Measurements from ENCODE around the gene CACHD1.

CACHD1 gene

DNA sequence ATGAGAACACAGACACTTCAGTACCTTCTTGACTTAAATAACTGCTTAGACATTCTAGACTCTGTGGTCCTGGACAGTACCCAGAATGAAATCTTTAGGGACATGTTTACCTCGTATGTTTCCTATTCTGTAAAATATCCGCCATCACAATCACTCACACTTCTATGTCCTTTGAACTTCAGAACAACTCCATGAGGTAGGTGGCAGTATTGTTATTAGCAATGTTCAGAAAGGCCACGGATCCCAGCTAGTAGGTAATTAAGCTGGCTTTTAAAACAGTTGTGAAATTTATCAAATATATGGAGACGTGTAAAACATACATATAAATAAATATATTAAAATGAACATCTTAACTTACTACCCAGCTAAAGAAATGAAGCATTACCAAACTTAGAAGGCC lies 83.4 kb downstream of the CACHD1 start:
- peaks cover 0 to 22% (median 6%) of the 10 kb centered on the region in 5 donors for H3K4me1 ChIP-seq (ENCODE audit: control insufficient read depth in 5 of 5, insufficient read depth in 5 of 5, low read length in 5 of 5)
- no peak overlapping the region for H3K9ac ChIP-seq (ENCODE audit: low read length in 5 of 5)
- no peak overlapping the region for H3K4me3 ChIP-seq (ENCODE audit: low read depth in 1 of 5, low read length in 5 of 5)
- no peak overlapping the region for H3K27ac ChIP-seq (ENCODE audit: low read depth, low read length)
- H3K9me3 ChIP-seq (ENCODE audit: control insufficient read depth in 5 of 5, low read length in 5 of 5) = no peaks in the 10 kb centered on the region
- peaks cover 0 to 11% (median 4%) of the 10 kb centered on the region in 5 donors for H3K36me3 ChIP-seq (ENCODE audit: control insufficient read depth in 5 of 5, insufficient read depth in 5 of 5, low read length in 5 of 5)
- no peaks in the 10 kb centered on the region for H3K27me3 ChIP-seq (ENCODE audit: control insufficient read depth in 5 of 5, insufficient read depth in 4 of 5, low read length in 5 of 5)

DNA sequence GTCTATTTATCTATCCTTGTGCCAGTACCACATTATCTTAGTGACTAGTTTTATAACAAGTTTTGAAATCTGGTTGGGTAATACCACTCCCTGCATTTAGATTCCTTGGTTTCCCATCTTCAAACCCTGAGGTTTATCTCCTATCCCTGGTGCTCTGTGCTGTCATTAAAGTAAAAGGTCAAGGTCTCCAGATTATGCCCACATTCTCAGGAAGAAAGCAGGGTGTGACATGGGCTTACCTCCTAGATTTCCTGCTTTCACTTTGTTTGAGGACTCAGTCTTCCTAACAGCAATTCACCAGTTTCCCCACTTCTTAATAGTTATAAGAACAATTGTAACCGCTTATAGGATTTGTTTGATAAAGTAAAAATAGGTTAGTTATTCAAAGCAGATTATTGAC lies 86.0 kb downstream of the CACHD1 start:
- H3K27me3 ChIP-seq (ENCODE audit: control insufficient read depth in 5 of 5, insufficient read depth in 4 of 5, low read length in 5 of 5) = no peaks in the 10 kb centered on the region
- peak overlapping the region; percentile 39 for H3K27ac ChIP-seq (ENCODE audit: low read depth, low read length)
- peaks cover 7 to 20% (median 9%) of the 10 kb centered on the region in 5 donors for H3K36me3 ChIP-seq (ENCODE audit: control insufficient read depth in 5 of 5, insufficient read depth in 5 of 5, low read length in 5 of 5)
- no peaks in the 10 kb centered on the region for H3K9me3 ChIP-seq (ENCODE audit: control insufficient read depth in 5 of 5, low read length in 5 of 5)
- H3K4me3 ChIP-seq (ENCODE audit: low read depth in 1 of 5, low read length in 5 of 5) = no peak overlapping the region
- H3K4me1 ChIP-seq (ENCODE audit: control insufficient read depth in 5 of 5, insufficient read depth in 5 of 5, low read length in 5 of 5) = peaks cover 0 to 11% (median 3%) of the 10 kb centered on the region in 5 donors
- no peak overlapping the region for H3K9ac ChIP-seq (ENCODE audit: low read length in 5 of 5)

DNA sequence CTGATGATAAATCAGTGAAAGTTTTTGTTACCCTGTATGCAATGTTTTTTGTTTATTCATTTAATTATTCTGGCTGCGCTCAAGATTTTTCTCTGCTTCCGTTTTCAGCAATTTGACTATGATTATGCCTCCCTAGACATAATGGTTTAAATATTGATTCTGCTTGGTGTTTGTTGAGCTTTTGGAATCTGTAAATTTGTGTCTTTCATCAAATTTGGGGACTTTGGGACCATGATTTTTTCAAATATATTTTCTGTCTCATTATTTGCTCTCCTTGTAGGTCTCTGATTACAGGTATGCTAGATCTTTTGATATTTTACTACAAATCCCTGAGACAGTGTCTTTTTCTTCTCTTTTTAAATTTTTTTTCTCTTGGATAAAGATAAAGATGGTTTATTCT lies 92.1 kb downstream of the CACHD1 start:
- Histone ChIP-seq H3K4me3 (ENCODE audit: low read depth in 1 of 5, low read length in 5 of 5) (no peak overlapping the region), H3K9ac (ENCODE audit: low read length in 5 of 5) (no peak overlapping the region), H3K36me3 (ENCODE audit: control insufficient read depth in 5 of 5, insufficient read depth in 5 of 5, low read length in 5 of 5) (peaks cover 6 to 14% (median 9%) of the 10 kb centered on the region in 5 donors), H3K27ac (ENCODE audit: low read depth, low read length) (no peak overlapping the region), H3K9me3 (ENCODE audit: control insufficient read depth in 5 of 5, low read length in 5 of 5) (peaks cover 0 to 4% (median 0%) of the 10 kb centered on the region in 5 donors), H3K27me3 (ENCODE audit: control insufficient read depth in 5 of 5, insufficient read depth in 4 of 5, low read length in 5 of 5) (no peaks in the 10 kb centered on the region), H3K4me1 (ENCODE audit: control insufficient read depth in 5 of 5, insufficient read depth in 5 of 5, low read length in 5 of 5) (peaks cover 0 to 5% (median 0%) of the 10 kb centered on the region in 5 donors)

DNA sequence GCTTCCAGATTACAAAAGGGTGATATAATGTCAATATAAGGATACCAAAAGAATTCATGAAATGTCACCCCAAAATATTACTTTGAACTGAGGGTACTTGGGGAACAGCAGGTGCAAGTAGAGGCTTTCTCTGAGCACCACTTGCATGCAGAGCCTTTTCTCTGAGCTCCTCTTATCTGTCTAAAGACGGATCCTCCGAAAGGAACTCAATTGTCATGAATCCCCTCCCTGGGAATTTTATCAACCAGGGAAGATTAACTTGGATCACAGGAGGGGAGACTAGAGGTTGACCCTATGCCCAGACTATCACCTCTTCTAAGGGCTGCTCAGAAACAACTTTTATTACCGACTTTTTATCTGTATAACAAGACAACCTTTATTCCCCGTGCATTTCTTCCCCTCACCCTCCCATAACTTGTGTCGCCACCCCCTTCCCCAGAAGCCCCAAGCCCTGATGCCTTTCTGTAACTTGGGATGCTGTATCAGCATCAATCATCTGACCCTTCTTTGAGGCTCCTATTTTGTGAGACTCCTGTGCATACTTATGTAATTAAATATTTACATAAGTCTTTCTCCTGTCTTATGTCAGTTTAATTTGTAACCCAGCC lies 94.1 kb downstream of the CACHD1 start:
- H3K27ac ChIP-seq (ENCODE audit: low read depth, low read length) = no peak overlapping the region
- H3K36me3 ChIP-seq (ENCODE audit: control insufficient read depth in 5 of 5, insufficient read depth in 5 of 5, low read length in 5 of 5) = peaks cover 0 to 3% (median 3%) of the 10 kb centered on the region in 5 donors
- H3K9ac ChIP-seq (ENCODE audit: low read length in 5 of 5) = no peak overlapping the region
- H3K4me1 ChIP-seq (ENCODE audit: control insufficient read depth in 5 of 5, insufficient read depth in 5 of 5, low read length in 5 of 5) = peaks cover 0 to 5% (median 0%) of the 10 kb centered on the region in 5 donors
- peaks cover 0 to 4% (median 0%) of the 10 kb centered on the region in 5 donors for H3K9me3 ChIP-seq (ENCODE audit: control insufficient read depth in 5 of 5, low read length in 5 of 5)
- no peaks in the 10 kb centered on the region for H3K27me3 ChIP-seq (ENCODE audit: control insufficient read depth in 5 of 5, insufficient read depth in 4 of 5, low read length in 5 of 5)
- H3K4me3 ChIP-seq (ENCODE audit: low read depth in 1 of 5, low read length in 5 of 5) = no peak overlapping the region

DNA sequence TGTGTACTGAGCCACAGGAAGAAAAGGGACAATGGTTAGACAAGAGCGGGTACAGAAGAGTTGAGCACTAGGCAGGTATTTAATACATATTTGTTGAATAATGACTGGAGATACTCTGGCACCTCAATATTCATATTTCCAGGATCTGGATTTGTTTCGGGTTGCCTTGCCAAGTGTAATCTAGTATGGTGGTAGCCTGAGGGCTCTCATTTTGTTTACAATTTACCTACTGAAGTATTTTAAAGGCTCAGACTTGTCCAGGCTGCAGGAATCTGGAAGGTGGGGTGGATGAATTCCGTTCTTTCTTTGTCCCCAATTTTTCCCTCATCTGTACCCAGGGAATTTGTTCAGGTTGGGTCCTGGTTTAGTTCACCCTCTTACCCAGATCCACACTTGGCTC lies 95.0 kb downstream of the CACHD1 start:
- Histone ChIP-seq H3K27ac (ENCODE audit: low read depth, low read length) (no peak overlapping the region), H3K27me3 (ENCODE audit: control insufficient read depth in 5 of 5, insufficient read depth in 4 of 5, low read length in 5 of 5) (no peaks in the 10 kb centered on the region), H3K9ac (ENCODE audit: low read length in 5 of 5) (no peak overlapping the region), H3K4me1 (ENCODE audit: control insufficient read depth in 5 of 5, insufficient read depth in 5 of 5, low read length in 5 of 5) (peaks cover 0 to 5% (median 0%) of the 10 kb centered on the region in 5 donors), H3K4me3 (ENCODE audit: low read depth in 1 of 5, low read length in 5 of 5) (no peak overlapping the region), H3K9me3 (ENCODE audit: control insufficient read depth in 5 of 5, low read length in 5 of 5) (peaks cover 0 to 4% (median 0%) of the 10 kb centered on the region in 5 donors), H3K36me3 (ENCODE audit: control insufficient read depth in 5 of 5, insufficient read depth in 5 of 5, low read length in 5 of 5) (no peaks in the 10 kb centered on the region)

DNA sequence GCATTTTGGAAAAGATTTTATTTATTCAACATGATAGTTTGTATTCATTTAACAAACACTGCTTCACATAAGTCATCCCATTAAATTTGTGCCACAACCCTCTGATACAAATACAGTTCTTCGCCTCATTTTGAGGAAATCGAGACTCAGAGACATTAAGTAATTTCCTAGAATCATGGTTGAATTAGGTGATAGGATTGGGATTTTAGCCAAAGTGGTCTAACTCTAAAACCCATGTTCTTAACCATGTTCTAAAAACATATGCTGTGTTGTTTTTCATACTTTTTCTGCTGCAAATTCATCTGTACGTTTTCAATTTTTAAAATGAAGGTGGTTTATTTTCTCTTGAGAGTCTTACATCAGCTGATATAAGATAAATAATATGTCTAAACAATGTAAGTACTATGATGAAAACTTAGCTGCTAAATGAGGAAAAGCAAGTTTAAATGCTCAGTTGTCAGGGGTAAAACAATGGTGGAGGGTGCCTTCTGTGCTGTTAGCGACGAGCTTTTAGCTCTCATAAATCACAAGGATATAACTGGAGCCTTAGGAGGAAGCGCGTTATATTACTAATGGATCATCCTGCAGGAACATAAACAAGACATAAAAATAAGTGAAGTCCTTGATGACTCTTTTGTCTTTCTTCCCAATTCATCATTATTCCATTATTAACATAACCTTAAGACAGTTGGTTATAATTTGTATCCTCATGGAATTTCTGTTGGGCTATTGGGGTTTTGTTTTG lies 97.7 kb downstream of the CACHD1 start:
- Histone ChIP-seq H3K4me1 (ENCODE audit: control insufficient read depth in 5 of 5, insufficient read depth in 5 of 5, low read length in 5 of 5) (peaks cover 0 to 5% (median 0%) of the 10 kb centered on the region in 5 donors), H3K27me3 (ENCODE audit: control insufficient read depth in 5 of 5, insufficient read depth in 4 of 5, low read length in 5 of 5) (no peaks in the 10 kb centered on the region), H3K27ac (ENCODE audit: low read depth, low read length) (no peak overlapping the region), H3K36me3 (ENCODE audit: control insufficient read depth in 5 of 5, insufficient read depth in 5 of 5, low read length in 5 of 5) (peaks cover 0 to 2% (median 0%) of the 10 kb centered on the region in 5 donors), H3K9me3 (ENCODE audit: control insufficient read depth in 5 of 5, low read length in 5 of 5) (peaks cover 0 to 4% (median 0%) of the 10 kb centered on the region in 5 donors), H3K4me3 (ENCODE audit: low read depth in 1 of 5, low read length in 5 of 5) (no peak overlapping the region), H3K9ac (ENCODE audit: low read length in 5 of 5) (no peak overlapping the region)

DNA sequence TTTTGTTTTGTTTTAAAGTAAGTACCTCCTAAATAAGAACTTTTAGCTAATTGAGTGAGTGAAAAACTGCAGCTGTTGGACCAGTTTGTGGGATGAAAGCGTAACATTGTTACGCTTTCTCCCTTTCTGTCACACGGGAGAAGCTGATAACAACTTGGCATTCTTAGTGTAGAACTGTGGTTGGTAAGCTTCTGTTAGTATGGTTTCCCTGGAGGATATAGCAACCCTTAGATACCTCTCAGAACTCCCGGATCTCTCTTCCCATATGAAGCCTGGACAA lies 98.2 kb downstream of the CACHD1 start:
- Histone ChIP-seq H3K9me3 (ENCODE audit: control insufficient read depth in 5 of 5, low read length in 5 of 5) (peaks cover 0 to 4% (median 0%) of the 10 kb centered on the region in 5 donors), H3K4me3 (ENCODE audit: low read depth in 1 of 5, low read length in 5 of 5) (no peak overlapping the region), H3K27me3 (ENCODE audit: control insufficient read depth in 5 of 5, insufficient read depth in 4 of 5, low read length in 5 of 5) (no peaks in the 10 kb centered on the region), H3K9ac (ENCODE audit: low read length in 5 of 5) (no peak overlapping the region), H3K4me1 (ENCODE audit: control insufficient read depth in 5 of 5, insufficient read depth in 5 of 5, low read length in 5 of 5) (peaks cover 0 to 5% (median 0%) of the 10 kb centered on the region in 5 donors), H3K27ac (ENCODE audit: low read depth, low read length) (no peak overlapping the region), H3K36me3 (ENCODE audit: control insufficient read depth in 5 of 5, insufficient read depth in 5 of 5, low read length in 5 of 5) (peaks cover 0 to 3% (median 0%) of the 10 kb centered on the region in 5 donors)

DNA sequence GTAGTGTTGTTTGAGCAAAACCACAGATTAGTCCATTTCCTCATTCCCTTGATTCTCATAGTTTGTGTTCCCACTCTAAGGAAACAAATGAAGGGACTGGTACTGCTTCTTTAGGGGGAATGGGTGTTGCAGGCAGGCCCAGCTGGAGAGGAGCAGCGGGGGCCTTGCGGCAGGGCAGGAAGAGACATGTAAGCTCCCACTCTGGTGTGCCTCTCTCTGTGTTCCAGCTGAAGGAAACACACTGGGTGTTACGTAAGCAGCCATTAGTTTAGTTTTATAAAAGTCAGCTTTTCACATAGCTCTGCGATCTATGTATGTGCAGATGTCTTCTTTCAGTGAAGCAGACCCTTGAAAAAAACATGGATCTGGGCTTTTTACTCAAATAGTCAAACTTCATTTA lies 99.5 kb downstream of the CACHD1 start:
- H3K9ac ChIP-seq (ENCODE audit: low read length in 5 of 5) = no peak overlapping the region
- no peaks in the 10 kb centered on the region for H3K9me3 ChIP-seq (ENCODE audit: control insufficient read depth in 5 of 5, low read length in 5 of 5)
- no peak overlapping the region for H3K27ac ChIP-seq (ENCODE audit: low read depth, low read length)
- no peaks in the 10 kb centered on the region for H3K27me3 ChIP-seq (ENCODE audit: control insufficient read depth in 5 of 5, insufficient read depth in 4 of 5, low read length in 5 of 5)
- H3K4me3 ChIP-seq (ENCODE audit: low read depth in 1 of 5, low read length in 5 of 5) = no peak overlapping the region
- peaks cover 0 to 5% (median 0%) of the 10 kb centered on the region in 5 donors for H3K4me1 ChIP-seq (ENCODE audit: control insufficient read depth in 5 of 5, insufficient read depth in 5 of 5, low read length in 5 of 5)
- peaks cover 0 to 3% (median 0%) of the 10 kb centered on the region in 5 donors for H3K36me3 ChIP-seq (ENCODE audit: control insufficient read depth in 5 of 5, insufficient read depth in 5 of 5, low read length in 5 of 5)

DNA sequence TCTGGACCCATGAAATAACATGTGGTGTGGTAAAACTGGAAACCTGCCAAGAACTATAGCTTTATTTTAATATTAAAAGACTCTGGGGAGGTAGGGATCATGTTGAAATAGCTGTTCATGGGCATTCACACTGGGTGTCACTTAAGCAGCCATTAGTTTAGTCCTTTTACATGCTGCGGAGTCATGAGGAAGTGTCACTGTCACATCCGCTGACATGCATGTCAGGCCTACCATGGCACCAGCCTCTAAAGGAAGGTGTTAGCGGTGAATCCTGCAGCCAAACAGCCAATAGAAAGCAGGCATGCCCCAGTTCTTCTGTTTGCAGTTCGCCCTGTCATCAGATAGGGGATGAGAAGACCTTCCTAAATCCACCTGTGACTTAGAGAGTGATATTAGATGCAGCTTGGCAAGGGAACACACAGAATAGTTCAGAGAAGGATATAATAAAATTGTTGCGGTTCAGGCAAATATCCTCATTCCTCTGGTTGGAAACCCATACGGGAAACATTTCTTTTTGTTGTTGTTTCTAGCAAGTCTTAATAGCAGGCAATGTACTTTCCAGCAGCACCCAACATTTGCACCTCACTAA lies 100.4 kb downstream of the CACHD1 start:
- Histone ChIP-seq H3K4me1 (ENCODE audit: control insufficient read depth in 5 of 5, insufficient read depth in 5 of 5, low read length in 5 of 5) (peaks cover 0 to under 1% (median 0%) of the 10 kb centered on the region in 5 donors), H3K36me3 (ENCODE audit: control insufficient read depth in 5 of 5, insufficient read depth in 5 of 5, low read length in 5 of 5) (peaks cover 0 to 3% (median 0%) of the 10 kb centered on the region in 5 donors), H3K27ac (ENCODE audit: low read depth, low read length) (no peak overlapping the region), H3K4me3 (ENCODE audit: low read depth in 1 of 5, low read length in 5 of 5) (no peak overlapping the region), H3K9ac (ENCODE audit: low read length in 5 of 5) (no peak overlapping the region), H3K27me3 (ENCODE audit: control insufficient read depth in 5 of 5, insufficient read depth in 4 of 5, low read length in 5 of 5) (no peaks in the 10 kb centered on the region), H3K9me3 (ENCODE audit: control insufficient read depth in 5 of 5, low read length in 5 of 5) (no peaks in the 10 kb centered on the region)

Data from subcutaneous abdominal adipose tissue (tissue), 5 donors.